Posterior vena cava (tissue), 2 donors: ENCODE results near the gene C1QTNF12. TPM values are rescaled to one million over a fixed set of nuclear protein-coding genes. Genes with fewer than 3 reads are reported as not detected.
"Not testable (repeated sequence)": the region's sequence is repeated elsewhere in the genome, so short reads cannot be mapped to it uniquely, and the experiment has no call there.

ENCODE experiments used
- DNase-seq: peaks from one replicate; pipeline ENCODE4 v3.0.0-alpha.2; 2020; ENCODE audit warnings: low spot score
- intact Hi-C, 2 donors: fragments of 100-400 bp; cut with DNase I; formaldehyde crosslinking; loops; one replicate each; pipeline versions ENCODE4 v1.14.1 to v1.14.2; 2022 to 2023
- microRNA-seq, 2 donors: library from miRNA; unstranded; fragments of <30 nt; microRNA quantifications; one replicate each; pipeline ENCODE4 v1.2.0, GENCODE V29; 2020 to 2021; ENCODE audit warnings: borderline microRNAs expressed in 2 of 2
- total RNA-seq, 2 donors: library from RNA; stranded (reverse); fragmentation: NEBNext Ultra II Directional; extraction: Animal tissue kit (Norgen Biotek cat#: 25700); gene quantifications; one replicate each; pipeline ENCODE4 v1.2.1, GENCODE V29; 2021
- donor health status: DM: yes; HTN: yes; CAD: no.
- donor health status: DM: yes; HTN: yes; CAD: no.

The C1QTNF12 gene
- total RNA-seq, 2 donors from 2014 or later: 1.9 to 4.1 TPM

DNA sequence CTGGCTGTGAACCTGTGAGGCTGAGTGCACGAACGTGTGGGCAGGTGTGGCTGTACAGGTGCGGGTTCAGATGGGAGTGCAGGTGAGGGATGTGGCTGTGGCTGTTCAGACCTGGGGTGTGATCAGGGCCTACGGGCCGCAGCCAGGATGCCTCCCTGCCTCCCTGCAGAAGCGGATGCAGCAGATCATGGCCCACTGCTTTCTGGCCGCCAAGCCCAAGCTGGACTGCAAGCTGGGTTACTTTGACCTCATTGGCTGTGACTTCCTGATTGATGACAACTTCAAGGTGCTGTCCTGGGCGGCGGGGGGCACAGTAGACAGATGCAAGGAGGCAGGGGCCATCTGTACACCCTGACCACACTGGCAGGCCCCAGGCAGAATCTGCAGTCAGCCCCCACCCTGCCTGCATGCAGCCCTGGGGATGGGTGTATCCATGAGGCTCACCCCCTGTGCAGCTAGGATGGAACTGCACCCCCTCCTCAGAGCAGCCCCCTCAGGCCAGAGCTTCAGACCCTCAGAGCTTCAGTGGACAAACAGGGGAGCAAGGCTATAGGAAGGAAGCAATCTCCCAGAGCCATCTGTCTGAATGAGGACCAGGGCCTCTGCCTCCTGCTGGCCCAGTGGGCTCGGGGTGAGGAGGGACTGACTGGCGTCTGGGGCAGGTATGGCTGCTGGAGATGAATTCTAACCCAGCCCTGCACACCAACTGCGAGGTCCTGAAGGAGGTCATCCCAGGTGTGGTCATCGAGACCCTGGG lies 49.9 kb downstream of the C1QTNF12 start:
- intact Hi-C loops: no loop called here
- no peak for DNase-seq

- DNase-seq, intact Hi-C loops: not testable (repeated sequence)
Observed at GRCh38 chr1:1195726-1196125, 50.8 kb downstream of the C1QTNF12 start.

DNA sequence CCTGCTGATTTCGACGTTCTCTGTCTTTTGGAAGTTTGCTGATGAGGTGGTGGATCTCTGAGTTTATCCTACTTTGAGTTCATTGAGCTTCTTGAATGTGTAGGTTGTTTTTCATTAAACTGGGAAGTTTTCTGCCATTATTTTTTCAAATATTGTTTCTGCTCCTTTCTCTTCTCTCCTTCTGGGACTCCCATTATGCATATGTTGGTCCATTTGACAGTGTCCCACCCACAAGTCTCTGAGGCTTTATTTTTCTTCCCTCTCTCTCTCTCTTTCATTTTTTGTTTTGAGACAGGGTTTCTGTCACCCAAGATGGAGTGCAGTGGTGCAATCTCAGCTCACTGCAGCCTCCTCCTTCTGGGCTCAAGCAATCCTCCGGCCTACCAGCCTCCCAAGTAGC lies 51.8 kb downstream of the C1QTNF12 start:
- DNase-seq: no peak
- intact Hi-C loops: no loop called here

Small RNA genes within 50 kb of the gene (microRNA-seq; reads per million reads assigned to microRNA genes)
- gene MIR6726: 0.65 to 1.6 reads per million in 2 donors

Other genes with a start within 250 kb of the C1QTNF12 start
- gene HES4, start 246.6 kb downstream of the C1QTNF12 start, total RNA-seq: 10 to 100 TPM; 53.5 to 54.4 TPM
- gene ISG15, start 233.2 kb downstream of the C1QTNF12 start, total RNA-seq: 10 to 100 TPM; 22.9 to 47.3 TPM
- 10 to 100 TPM; 18.8 to 26.8 TPM for gene AGRN, start 226.6 kb downstream of the C1QTNF12 start, total RNA-seq
- not detected for gene RNF223, start 172.4 kb downstream of the C1QTNF12 start, total RNA-seq
- gene C1orf159, start 130.6 kb downstream of the C1QTNF12 start, total RNA-seq: 1 to 10 TPM; 6.7 to 7.4 TPM
- gene TTLL10, start 72.8 kb downstream of the C1QTNF12 start, total RNA-seq: under 1 TPM in 1 of 2 donors, not detected in 1; 0.19 TPM
- under 1 TPM; 0.33 to 0.93 TPM for gene TNFRSF18, start 40.1 kb downstream of the C1QTNF12 start, total RNA-seq
- 1 to 10 TPM; 2.0 to 2.8 TPM for gene TNFRSF4, start 32.6 kb downstream of the C1QTNF12 start, total RNA-seq
- gene SDF4, start 14.7 kb downstream of the C1QTNF12 start, total RNA-seq: 100 to 1,000 TPM; 121 to 151 TPM
- gene B3GALT6, start 14.5 kb downstream of the C1QTNF12 start, total RNA-seq: 10 to 100 TPM in 1 of 2 donors, 1 to 10 TPM in 1; 9.9 to 10.3 TPM
- 10 to 100 TPM; 29.0 to 32.0 TPM for gene UBE2J2, start 27.1 kb upstream of the C1QTNF12 start, total RNA-seq
- gene SCNN1D, start 33.7 kb upstream of the C1QTNF12 start, total RNA-seq: 1 to 10 TPM; 1.8 to 6.1 TPM
- 10 to 100 TPM; 40.9 to 50.9 TPM for gene ACAP3, start 61.2 kb upstream of the C1QTNF12 start, total RNA-seq
- 10 to 100 TPM in 1 of 2 donors, 1 to 10 TPM in 1; 8.3 to 10.5 TPM for gene PUSL1, start 61.9 kb upstream of the C1QTNF12 start, total RNA-seq
- 10 to 100 TPM; 61.8 to 65.6 TPM for gene INTS11, start 77.9 kb upstream of the C1QTNF12 start, total RNA-seq
- 10 to 100 TPM; 11.6 to 14.1 TPM for gene CPTP, start 78.1 kb upstream of the C1QTNF12 start, total RNA-seq
- gene TAS1R3, start 84.6 kb upstream of the C1QTNF12 start, total RNA-seq: under 1 TPM in 1 of 2 donors, not detected in 1; 0.09 TPM
- gene DVL1, start 102.7 kb upstream of the C1QTNF12 start, total RNA-seq: 10 to 100 TPM; 45.9 to 61.9 TPM
- gene MXRA8, start 111.8 kb upstream of the C1QTNF12 start, total RNA-seq: 100 to 1,000 TPM; 104 to 174 TPM
- gene AURKAIP1, start 128.5 kb upstream of the C1QTNF12 start, total RNA-seq: 10 to 100 TPM; 70.9 to 78.8 TPM
- gene CCNL2, start 152.6 kb upstream of the C1QTNF12 start, total RNA-seq: 100 to 1,000 TPM; 102 to 109 TPM
- gene MRPL20, start 160.6 kb upstream of the C1QTNF12 start, total RNA-seq: 10 to 100 TPM; 69.7 to 75.0 TPM
- 1 to 10 TPM; 2.4 to 7.4 TPM for gene ANKRD65, start 174.6 kb upstream of the C1QTNF12 start, total RNA-seq
- 10 to 100 TPM; 59.8 to 67.7 TPM for gene VWA1, start 189.0 kb upstream of the C1QTNF12 start, total RNA-seq
- under 1 TPM; 0.14 to 0.83 TPM for gene ATAD3C, start 203.0 kb upstream of the C1QTNF12 start, total RNA-seq
- gene ATAD3B, start 225.0 kb upstream of the C1QTNF12 start, total RNA-seq: 10 to 100 TPM in 1 of 2 donors, 1 to 10 TPM in 1; 8.5 to 13.1 TPM